Stimulated activated CD8-positive, alpha-beta memory T cell treated with anti-CD3 and anti-CD28 coated beads, Interleukin-7, amount 100 ng/mL, for 1 hour (primary cell): ENCODE data around the gene MON2.

Source experiments
- DNase-seq, 2 donors: peaks; one replicate each; pipeline ENCODE4 v3.0.0-alpha.2; 2020; ENCODE audit warnings: low read depth in 2 of 2

The MON2 gene

DNA sequence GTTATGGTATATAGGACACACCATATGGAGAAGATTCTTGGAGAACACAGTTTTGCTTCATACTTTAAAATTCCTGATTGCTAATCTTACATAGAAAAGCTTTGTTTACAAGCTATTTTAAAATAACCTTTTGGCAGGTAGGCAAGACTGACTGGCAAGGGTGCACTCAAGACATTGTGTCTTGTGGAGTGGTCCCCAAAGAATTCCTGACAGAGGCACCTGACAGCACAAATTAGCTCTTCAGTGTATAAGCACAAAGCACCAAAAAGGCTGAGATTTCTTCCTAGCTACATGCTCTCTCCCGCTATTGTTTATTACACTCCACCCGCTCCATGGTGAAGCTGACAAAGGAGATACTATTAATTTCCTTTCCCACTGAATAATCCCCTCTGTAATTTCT lies 139.4 kb downstream of the MON2 start:
- no peak for DNase-seq

DNA sequence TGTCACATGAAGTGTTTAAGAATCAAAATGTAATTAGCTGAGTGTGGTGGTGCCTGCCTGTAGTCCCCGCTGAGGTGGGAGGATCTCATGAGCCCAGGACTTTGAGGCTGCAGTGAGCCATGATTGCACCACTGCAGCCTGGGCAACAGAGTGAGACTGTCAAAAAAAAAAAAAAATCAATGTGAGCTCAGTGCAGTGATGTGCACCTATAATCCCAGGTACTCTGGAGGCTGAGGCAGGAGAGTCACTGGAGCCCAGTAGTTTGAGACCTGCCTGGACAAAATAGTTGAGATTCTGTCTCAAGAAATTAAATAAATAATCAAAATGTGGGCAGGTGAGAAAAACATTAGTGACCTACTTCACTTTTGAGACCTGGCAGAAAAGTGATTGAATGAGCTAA lies 140.0 kb downstream of the MON2 start:
- no peak for DNase-seq

DNA sequence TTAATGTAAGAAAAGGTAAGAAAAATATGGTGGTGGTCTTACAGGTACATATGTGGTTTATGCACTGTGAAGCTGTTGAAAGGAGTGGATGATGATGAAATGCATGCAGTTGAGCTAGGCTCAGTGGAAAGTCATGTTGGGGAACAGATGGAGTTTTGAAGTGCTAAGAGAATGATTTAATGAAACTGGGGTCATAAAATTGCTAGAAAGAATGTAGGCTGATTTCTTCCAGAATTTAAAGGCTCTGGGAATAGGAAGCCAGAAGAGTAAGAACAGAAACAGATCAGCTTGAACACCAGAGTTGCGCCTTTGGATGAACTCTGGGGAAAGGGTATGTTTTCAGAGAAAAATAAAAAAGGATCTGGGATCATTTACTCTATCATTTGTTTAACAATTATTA lies 146.5 kb downstream of the MON2 start:
- no peak for DNase-seq

DNA sequence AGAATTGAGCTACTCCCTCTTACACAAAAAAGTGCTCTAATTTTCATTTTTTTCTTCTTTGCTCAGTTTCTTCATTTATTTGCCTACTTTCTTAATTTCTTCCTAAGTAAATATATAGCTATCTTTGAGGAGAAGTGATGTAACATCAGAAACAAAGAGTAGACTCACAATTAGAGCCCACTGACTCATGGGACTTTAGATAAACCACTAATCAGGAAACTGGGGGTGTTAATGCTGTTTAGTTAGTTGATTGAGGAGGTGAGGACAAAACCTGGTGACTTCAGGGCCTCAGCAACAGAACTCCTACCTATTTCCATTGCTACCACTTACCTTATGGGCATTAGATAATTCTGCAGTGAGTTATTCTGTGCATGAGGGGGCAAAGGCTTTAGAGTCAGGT lies 151.7 kb downstream of the MON2 start:
- DNase-seq, result no peak

DNA sequence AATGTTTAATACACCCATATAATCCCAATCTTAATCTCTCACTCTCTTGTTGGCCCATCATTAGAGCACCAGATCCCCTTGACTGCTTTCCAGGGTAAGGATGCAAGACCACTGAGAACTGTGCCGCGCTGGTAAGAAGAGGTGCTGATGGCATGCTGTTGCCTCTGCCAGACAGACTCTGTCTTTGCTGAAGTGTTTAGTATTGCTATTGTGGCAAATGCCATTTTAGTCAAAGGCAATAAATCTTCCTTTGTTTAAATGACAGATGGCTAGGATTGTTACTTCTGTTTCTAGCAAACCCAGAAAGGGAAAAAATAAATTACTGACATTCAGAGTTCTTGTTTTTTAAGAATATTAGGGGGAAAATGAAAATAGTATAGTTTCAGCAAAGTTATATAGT lies 152.3 kb downstream of the MON2 start:
- no peak for DNase-seq

DNA sequence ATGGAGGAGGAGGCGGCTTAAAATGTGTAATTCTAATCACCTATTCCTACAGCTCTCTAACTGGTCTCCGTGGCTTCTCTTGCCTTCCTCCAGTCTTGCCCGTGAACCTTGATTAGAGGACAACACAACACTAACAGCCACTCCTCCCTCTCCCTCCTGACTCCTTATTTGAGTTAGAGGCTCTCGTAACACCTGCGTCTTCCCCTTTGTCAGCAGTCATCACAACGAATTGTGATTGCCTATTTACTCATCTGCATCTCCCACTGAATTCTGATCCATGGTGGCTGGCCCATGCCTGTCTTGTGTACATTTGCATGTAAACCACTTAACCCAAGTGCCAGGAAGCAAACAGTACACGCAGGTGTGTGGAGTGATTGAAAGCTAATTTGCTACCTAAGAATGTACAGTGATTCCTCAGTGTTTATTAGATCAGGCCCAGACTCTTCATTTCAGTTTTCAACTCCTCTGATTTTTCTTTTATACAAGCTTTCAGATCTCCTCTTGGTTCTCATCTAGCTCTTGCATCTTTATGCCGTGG lies 154.5 kb downstream of the MON2 start:
- no peak for DNase-seq

DNA sequence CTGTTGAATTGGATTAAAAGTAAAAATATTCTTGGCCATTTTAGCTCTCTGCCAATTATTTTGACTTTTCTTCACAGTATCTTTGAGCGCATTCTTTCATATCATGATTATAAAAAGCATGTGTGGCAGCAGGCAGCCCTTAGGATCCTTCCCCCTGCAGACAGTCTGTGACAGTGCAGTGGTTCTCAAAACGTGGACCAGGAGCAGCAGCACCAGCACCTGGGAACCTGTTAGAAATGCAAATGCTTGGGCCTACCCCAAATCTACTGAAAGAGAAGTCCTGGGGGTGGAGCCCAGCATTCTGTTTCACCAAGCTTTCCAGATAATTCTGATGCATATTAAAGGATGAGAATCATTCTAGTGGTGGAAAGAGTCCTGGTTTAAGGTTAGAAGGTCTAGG lies 155.6 kb downstream of the MON2 start:
- no peak for DNase-seq

DNA sequence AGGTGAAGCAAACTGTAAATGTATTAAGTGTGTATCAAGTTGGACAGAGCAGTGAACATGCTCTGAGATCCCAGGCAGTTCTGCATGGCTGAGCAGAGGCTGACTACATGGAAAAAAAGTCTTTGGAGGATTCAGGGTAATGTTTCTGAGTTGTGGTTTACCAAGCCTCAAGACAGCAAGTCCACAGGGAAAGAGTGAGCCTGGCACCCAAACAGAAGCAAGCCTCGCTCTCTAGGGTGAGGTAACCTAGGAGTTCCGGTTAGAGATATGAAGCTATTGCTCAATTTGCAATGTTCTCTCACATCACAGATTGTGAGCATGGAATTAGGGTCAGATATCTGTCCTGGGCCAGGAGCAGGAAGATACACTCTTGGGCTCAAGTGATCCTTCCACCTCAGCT lies 158.6 kb downstream of the MON2 start:
- no peak for DNase-seq

DNA sequence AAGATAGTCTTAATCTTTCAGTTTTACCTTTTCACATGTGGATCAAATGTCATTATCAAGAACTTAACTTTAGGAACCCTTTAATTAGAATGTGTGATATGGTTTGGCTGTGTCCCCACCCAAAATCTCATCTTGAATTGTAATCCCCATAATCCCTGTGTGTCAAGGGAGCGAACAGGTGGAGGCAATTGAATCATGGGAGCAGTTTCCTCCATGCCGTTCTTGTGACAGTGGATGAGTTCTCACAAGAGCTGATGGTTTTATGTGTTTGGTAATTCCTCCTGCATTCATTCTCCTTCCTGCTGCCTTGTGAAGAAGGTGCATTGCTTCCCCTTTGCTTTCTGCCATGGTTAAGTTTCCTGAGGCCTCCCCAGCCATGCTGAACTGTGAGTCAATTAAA lies 160.6 kb downstream of the MON2 start:
- no peak for DNase-seq

DNA sequence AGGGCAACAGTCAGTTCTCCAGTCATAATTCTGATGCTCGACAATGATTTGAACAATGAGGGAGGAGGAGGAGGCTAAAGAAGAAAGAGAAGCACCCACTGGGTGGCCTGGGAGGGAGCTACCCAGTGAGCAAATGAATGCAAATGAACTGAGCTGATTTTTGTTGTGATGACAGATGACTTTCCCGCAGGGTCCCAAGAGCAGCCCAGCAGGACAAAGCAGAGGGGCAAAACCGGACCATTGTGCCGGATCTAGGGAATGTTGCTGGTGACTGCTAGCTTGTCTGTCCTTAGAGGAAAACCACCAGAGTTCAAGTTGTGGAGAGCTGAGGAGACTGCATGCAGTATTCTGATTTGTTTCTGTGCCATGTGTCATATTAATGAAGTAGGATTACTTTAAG lies 162.8 kb downstream of the MON2 start:
- no peak for DNase-seq

DNA sequence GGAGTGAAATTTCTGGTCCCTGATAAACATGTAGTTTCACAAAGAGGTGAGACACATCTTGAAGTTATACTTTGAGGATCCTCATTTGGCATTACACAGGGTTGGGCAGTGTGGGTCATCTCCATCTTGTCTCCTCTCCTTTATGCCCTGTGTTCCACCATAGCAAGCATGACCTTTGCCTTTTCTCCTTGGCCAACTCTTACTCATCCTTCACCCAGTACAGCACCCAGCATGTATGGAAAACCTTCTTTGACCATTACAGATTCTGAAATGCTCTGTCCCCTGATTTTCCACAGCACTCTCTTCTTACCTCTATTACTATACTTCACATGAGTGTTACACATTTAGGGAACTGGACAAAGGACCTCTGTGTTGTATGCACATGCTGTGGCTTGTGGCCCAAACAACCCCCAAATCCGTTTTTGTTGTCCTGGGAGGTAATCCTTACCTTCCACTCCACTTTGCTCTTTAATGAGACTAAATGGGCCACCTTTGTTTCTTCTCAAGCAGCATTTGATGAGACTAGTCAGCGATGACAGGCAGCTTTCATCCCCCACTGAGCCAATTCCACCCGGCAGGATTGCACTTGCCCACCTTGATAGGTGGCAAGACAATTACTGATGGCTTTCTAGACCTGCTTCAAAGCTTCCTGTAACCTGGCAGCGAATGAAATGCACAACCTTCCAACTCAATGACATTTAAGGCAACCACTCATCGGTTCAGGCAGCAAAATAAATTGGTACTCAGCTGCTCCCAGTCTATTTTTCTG lies 163.5 kb downstream of the MON2 start:
- no peak for DNase-seq

DNA sequence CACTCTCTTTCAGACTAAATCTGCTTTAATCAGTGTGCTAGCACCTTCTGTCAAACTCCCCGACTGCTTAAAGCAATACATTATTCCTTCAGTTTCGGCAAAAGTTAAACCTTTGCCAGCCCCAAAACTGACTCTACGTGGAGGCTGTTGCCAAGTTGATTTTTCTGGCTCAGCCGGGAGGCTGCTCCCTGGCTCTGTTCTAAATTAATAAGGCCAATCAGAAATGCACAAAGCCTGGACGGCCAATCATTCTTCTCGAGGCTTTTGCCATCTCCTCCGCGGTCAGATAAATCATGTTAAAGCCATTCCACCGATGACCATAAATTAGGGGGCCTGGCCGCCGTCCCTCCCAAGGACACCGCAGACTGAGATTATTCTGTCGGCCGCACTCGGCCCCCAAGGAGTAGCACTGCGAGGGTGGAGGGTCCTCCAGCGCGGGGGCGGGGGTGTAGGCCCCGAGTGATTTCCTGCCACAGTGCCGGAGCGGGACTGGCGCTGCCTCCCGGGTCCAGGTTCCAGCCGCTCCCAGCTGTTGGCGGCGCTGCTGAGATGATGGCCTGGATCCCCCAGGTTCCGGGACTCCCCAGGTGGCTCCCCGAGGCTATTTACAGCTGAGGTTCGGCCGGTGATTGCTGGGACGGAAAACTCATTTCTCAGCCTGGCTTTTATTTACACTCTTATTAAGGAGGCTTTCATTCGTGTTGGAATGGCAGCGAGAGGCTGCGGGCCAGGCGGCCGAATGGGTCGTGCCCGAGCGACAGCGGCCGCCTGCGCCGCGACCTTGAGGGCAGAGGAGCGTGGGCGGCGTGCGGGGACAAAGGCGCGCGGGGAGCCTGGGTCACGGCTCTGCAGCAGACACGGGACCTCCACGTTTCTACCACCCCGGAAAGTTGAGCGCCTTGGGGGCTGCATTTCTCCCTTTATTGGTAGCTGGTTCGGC lies 165.1 kb downstream of the MON2 start:
- DNase-seq, result no peak

DNA sequence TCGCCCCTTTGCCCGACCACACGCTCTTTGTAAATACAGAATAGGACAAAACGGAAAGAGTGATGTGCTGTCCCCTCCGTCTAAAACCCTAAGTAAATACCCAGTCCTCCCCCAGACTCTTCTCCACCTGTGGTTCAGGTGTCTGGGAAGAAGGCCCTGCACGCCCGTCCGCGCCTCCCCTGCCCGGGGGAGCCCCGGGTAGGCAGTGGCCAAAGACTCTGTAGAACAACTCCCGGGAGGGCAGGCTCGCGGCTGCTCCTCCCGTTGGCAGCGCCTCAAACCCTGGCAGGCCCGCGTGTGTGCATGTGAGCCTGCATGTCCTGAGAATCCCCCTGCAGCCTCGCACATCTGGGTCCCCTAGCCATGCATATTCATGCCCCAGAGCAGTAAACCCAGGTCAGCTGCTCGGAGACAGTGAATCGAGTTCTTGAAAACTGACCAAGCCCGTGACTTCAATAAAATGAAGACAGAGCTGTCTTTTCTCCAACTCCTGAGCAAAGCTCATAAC lies 165.8 kb downstream of the MON2 start:
- DNase-seq, result no peak

DNA sequence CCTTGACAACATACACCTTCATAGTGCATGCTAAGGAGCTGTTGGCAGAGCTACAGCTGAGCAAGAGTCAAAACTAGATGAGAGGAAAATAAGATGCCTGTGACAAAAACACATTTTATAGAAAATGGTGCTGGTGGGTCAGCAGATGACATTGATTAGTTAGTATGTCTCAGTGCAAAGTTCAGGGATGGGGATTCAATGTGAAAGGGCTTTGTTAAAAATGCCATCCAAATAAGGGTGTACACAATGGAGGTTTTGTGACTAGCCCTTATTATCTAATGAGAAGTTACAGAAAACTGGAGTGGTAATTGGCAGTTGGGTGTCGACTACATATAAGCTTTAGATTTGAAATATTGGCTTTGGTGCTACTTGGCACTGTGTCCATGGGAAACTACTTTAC lies 169.0 kb downstream of the MON2 start:
- DNase-seq, result no peak

DNA sequence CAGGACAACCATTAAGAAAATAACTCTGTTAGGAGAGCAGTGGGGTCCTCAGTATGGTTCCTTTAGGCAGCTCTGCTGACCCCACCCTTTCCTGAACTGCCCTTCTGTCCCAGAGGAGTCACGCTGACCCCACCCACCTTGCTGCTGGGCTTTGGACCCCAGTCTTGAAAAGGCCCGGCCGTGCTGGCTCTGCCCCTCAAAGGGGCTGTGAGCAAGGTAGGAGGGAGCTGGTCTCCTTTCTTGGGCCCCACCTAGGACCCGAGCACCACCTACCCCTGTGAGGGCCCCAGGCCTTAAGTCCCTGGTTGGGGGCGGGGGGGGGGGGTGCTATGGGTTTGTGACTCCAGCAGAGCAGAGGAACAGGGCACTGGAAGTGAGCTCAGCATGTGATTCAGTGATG lies 171.1 kb downstream of the MON2 start:
- no peak for DNase-seq

DNA sequence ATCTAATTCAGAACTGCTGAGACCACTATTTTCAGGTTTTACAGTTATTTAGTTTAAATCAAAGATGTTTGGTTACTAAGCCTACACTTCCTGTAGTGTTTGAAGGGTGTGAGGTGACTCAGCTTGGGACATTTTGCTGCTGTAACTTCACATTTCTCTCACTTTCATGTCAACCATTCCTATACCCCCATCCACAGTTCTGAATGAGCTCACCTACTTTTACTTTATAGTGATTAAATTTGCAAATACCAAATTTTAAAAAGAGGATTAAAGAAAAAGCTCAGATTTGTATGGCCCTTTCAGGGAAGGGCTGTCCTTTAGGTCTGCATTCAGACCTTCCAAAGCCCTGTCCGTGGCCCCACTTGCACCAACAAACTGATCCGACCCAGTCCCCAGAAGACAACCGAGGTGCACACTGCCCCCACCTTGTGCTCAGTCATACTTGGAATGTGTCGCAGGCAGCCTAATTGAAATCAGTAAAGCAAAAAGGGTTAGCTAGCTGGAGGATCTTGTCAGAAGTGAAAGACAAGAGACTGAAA lies 174.4 kb downstream of the MON2 start:
- DNase-seq, result no peak

DNA sequence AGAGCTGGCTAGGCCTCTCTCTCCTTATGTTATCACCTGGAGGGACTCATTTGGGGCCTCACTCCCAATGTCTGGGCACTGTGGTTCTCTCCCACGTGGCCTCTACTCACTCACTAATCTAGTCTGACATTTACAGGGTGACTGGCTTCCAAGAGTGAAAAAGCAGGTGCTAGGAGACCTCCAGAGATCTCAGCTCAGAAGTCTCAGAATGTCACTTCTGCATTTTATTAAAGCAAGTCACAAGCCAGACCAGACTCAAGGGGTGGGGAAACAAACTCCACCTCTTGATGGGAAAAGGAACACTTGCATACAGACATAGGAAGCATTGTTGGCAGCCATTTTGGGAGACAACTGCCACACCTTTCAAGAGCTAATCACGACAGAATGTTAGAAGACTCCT lies 175.9 kb downstream of the MON2 start:
- no peak for DNase-seq

DNA sequence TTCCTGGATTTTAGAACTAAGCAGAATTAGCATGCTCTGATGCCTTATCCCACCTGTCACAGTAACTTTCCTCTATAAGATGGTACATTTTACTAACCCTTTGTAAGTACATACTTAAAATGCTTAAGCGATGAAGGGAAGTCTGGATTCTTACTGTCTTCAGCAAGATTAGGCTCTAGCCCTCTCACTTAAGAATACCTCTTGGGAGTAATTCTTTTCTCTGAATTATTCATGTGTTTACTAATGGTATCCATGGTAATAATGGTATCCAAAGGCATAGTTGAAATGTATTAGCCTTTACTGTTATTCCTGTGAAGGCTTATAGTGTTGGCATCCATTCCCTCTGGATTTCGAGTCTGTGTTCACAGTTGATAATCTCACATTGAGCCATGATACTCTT lies 176.9 kb downstream of the MON2 start:
- DNase-seq, result no peak

DNA sequence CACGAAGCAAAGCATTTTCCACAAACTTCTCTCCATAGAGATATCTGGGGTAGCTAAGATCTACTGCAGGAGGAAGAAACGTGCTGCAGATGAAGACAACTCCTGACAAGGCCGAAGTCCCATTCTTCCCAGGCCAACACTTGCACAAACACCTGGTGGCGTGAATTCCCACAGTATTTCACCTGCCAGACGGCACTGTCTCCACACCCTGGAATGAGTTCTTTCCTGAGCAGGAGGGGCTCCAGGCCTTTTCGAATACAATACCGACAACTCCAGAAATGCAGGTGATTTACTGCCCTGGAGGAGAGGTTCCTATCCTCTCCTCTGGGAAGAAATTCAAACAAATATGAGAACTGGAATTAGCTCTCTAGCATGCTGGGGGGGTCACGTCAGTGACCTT lies 179.9 kb downstream of the MON2 start:
- no peak for DNase-seq

DNA sequence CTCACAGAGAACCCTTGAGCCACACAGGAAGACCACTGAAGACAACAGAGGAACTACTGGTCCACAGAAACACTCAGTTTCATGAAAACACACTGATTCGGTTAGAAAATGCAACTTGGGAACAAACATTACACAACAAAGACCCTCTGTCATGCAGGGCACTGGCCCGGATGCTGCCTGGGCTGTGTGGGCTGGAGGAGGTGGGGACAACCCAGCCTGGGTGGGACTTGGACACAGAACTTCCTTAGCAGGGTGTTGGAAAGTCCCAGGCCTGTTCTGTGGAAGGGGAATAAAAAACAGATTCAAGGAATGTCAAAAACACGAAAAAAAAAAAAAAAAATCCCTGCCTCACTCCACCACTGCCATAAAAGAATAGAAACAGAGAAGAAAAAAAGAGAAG lies 181.0 kb downstream of the MON2 start:
- no peak for DNase-seq

DNA sequence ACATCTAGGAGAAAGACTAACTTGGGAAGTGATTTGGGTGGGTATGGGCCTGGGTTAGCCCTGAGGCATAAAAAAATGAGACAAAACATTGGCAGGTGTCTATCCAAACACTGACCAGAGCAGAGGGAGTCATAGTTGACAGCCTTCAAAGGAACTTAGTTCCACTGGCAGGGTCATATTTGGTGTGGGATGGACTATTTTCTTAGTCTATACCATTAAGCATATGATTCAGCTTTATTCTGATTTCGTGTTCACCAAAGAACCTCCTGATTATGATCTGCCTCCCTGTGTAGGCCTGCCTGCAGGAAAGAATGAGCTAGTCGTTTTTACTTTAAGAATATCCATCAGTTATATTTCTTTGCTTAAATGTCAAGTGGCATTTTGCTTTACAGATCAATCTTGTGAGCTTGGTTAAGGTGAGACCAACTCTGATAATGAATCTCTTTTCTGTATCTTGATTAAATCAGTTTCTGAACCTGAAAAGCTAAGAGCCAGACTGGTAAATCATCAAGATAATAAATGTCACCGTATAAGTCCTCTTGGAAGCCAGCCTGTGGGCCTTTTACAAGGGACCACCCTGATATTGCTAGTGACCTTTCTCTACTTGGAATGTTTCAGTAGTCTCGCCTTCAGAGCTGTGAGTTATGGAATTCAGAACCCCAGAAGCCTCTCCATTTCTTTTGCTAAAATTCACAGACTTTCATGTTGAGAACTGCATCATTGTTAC lies 182.9 kb downstream of the MON2 start:
- no peak for DNase-seq
